Mesothelial cell of epicardium (in vitro differentiated cells): ENCODE data around the gene RIPOR3. TPM values are rescaled to one million over a fixed set of nuclear protein-coding genes. Genes with fewer than 3 reads are reported as not detected.

Experiments
- DNase-seq, 2 experiments: peaks; one replicate each; pipeline ENCODE4 v3.0.0; 2021; ENCODE audit warnings: low spot score in 2 of 2; ENCODE audit not compliant: unreplicated experiment in 2 of 2
- H3K27ac Mint-ChIP-seq: 2 replicates; pipeline ENCODE4 v1.8.0; 2021; ENCODE audit warnings: mixed read lengths
- H3K27me3 Mint-ChIP-seq: 2 replicates; pipeline ENCODE4 v1.8.0; 2021; ENCODE audit warnings: low read depth, mixed read lengths
- H3K36me3 Mint-ChIP-seq: 2 replicates; pipeline ENCODE4 v1.8.0; 2021; ENCODE audit warnings: mixed read lengths
- H3K4me1 Mint-ChIP-seq: 2 replicates; pipeline ENCODE4 v1.8.0; 2021; ENCODE audit warnings: mixed read lengths
- H3K4me3 Mint-ChIP-seq: 2 replicates; pipeline ENCODE4 v1.8.0; 2021; ENCODE audit warnings: mild to moderate bottlenecking, moderate library complexity, mixed read lengths
- H3K9me3 Mint-ChIP-seq: 2 replicates; pipeline ENCODE4 v1.8.0; 2021; ENCODE audit warnings: mixed read lengths
- total RNA-seq: library from RNA; stranded (reverse); gene quantifications from 3 replicates; pipeline ENCODE4 v1.2.1, GENCODE V29; 2021
- TF ChIP-seq, protein P1 (sequence below): fragments of 200-600 bp; sonication (generic); IDR thresholded peaks from one replicate; pipeline ENCODE4 v1.5.0; 2021; ENCODE audit warnings: antibody characterized with exemption; ENCODE audit not compliant: unreplicated experiment

RIPOR3 gene
- total RNA-seq, 1 donor from 2014 or later: 18.8 TPM

DNA sequence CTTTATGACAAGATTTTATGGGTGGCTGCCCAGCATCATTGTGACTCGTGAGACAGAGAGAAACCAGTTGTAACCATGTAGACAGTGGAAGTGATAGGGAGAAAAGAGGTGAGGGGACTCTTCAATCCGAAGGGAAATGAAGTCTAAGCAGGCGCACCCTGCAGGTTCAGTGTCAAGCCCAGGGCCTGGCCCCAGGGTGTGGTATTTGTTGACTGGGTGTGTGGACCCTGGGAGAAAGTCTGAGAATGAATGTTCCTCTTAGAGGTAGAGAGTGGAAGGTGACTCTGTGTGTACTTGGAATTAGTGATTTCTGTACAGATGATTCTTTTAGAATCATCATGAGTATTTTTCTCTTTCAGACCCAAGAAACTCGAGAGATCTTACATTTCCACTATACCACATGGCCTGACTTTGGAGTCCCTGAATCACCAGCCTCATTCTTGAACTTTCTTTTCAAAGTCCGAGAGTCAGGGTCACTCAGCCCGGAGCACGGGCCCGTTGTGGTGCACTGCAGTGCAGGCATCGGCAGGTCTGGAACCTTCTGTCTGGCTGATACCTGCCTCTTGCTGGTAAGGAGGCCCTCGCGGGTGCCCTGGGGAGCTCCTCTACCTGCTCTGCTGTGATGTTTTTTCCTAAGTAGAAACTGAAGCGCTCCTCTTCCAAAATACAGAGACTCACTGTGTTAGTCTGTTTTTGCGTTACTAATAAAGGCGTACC, 113.1 kb downstream of the RIPOR3 start:
- no peak overlapping the region for H3K4me3 Mint-ChIP-seq
- peaks cover 34% of the 10 kb centered on the region for H3K36me3 Mint-ChIP-seq
- H3K9me3 Mint-ChIP-seq: no peaks in the 10 kb centered on the region
- H3K4me1 Mint-ChIP-seq: peaks cover 3% of the 10 kb centered on the region
- TF ChIP-seq, protein P1, sequence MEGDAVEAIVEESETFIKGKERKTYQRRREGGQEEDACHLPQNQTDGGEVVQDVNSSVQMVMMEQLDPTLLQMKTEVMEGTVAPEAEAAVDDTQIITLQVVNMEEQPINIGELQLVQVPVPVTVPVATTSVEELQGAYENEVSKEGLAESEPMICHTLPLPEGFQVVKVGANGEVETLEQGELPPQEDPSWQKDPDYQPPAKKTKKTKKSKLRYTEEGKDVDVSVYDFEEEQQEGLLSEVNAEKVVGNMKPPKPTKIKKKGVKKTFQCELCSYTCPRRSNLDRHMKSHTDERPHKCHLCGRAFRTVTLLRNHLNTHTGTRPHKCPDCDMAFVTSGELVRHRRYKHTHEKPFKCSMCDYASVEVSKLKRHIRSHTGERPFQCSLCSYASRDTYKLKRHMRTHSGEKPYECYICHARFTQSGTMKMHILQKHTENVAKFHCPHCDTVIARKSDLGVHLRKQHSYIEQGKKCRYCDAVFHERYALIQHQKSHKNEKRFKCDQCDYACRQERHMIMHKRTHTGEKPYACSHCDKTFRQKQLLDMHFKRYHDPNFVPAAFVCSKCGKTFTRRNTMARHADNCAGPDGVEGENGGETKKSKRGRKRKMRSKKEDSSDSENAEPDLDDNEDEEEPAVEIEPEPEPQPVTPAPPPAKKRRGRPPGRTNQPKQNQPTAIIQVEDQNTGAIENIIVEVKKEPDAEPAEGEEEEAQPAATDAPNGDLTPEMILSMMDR: no peak
- no peak overlapping the region for H3K27ac Mint-ChIP-seq
- DNase-seq: no peak
- no peaks in the 10 kb centered on the region for H3K27me3 Mint-ChIP-seq

DNA sequence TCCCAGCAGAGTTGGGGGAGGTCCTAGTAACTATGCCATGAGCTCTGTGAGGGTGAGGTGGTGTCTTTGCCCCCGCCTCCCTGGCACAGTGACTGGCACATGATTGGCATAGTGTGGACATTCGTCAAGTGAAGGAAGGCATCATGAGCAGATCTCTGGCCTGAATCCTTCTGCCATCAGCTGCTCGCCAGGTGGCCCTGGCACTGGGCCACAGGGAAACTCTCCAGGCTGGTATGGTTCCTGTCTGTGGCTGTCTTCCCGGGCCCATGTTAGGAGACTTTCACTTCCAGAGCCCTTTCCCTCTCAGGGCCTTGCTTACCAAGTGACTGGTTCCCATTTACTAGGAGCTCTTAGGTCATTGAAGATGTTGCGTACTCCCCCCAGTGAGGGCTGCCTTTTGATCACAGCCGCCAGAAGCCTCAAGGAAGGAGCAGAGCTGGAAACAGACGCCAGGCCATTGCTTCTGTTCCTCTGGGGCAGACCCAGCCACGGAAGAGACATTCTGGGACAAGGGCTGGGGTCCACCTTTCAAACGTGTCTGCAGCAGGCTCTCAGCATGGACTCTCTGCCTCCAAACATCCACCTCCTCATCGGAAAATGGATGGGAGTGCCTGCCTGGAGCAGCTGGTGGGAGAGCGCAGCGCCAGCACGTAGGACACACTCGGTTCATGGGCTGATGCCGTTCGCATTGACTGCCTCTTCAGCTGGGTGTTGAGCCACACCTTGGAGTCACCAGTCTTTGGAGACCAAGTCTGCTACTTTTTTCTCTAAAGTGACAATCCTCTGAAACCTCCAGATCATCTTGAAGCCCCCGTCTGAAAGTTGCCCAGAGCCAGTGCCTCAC, 113.9 kb downstream of the RIPOR3 start:
- no peaks in the 10 kb centered on the region for H3K27me3 Mint-ChIP-seq
- no peak overlapping the region for H3K4me3 Mint-ChIP-seq
- peaks cover 34% of the 10 kb centered on the region for H3K36me3 Mint-ChIP-seq
- H3K27ac Mint-ChIP-seq: no peak overlapping the region
- no peak for DNase-seq
- TF ChIP-seq, protein P1: no peak
- peaks cover 10% of the 10 kb centered on the region for H3K4me1 Mint-ChIP-seq
- H3K9me3 Mint-ChIP-seq: no peaks in the 10 kb centered on the region

DNA sequence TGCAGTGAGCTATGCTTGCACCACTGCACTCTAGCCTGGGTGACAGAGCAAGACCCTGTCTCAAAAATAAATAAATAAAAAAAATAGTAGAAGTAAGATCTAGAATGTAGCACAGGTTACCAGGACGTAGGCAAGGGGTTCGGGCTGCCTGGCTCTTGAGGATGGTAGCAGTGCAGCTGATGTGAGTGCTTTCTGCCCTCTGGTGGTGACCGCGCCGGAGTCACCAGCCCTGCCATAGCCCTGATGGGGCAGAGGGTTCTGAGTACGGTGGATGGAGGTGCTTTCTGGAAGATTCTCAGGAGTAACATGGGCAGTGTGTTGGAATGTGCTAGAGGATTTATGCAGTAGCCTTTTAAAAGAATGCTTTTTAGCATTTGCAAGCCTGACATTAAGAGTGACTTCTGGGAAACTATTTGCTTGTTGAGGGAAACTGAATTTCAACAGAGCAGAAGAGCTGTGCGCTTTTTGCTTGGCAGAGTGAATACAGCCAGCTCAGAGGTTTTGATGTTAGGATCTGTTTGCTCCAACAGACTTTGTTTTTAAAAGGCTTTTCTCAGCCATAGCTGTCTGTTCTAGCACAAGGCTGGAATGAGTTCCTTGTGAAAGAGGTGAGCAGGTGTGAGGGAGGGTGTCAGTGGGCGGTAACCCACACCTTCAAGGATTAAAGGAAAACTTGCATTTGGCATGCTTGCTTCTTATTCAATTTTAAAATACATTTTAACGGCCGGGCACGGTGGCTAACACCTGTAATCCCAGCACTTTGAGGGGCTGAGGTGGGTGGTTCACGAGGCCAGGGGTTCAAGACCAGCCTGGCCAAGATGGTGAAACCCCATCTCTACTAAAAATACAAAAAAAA, 115.2 kb downstream of the RIPOR3 start:
- peak overlapping the region; percentile 4 for H3K27ac Mint-ChIP-seq

DNA sequence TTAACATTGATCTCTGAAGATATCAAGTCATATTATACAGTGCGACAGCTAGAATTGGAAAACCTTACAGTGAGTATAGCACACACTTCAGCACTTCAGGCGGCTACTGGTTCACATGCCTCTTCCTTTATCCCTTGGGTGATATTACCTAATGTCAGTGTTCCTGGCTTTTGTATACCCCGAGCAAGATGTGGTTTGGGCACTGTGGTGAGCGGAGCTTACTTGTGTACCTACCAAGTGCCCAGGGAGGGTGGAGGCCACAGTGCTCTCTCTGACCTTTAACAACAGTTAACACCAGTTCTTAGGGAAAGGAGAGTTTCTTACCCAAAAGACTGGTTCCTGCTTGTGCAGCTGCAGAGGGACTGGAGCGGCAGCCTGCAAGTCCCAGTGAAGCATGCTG, 116.8 kb downstream of the RIPOR3 start:
- TF ChIP-seq, protein P1: no peak
- H3K4me1 Mint-ChIP-seq: peaks cover 25% of the 10 kb centered on the region
- H3K36me3 Mint-ChIP-seq: peaks cover 29% of the 10 kb centered on the region
- H3K27me3 Mint-ChIP-seq: no peaks in the 10 kb centered on the region
- H3K4me3 Mint-ChIP-seq: no peak overlapping the region
- DNase-seq: no peak
- no peaks in the 10 kb centered on the region for H3K9me3 Mint-ChIP-seq
- H3K27ac Mint-ChIP-seq: no peak overlapping the region

More for the DNA sequence above, 115.2 kb downstream of the RIPOR3 start:
- H3K9me3 Mint-ChIP-seq: no peaks in the 10 kb centered on the region
- peaks cover 23% of the 10 kb centered on the region for H3K4me1 Mint-ChIP-seq
- TF ChIP-seq, protein P1: peak; percentile 64
- peaks cover 34% of the 10 kb centered on the region for H3K36me3 Mint-ChIP-seq
- H3K4me3 Mint-ChIP-seq: no peak overlapping the region
- H3K27me3 Mint-ChIP-seq: no peaks in the 10 kb centered on the region
- peak in 1 of 2 experiments; percentile 63 for DNase-seq

DNA sequence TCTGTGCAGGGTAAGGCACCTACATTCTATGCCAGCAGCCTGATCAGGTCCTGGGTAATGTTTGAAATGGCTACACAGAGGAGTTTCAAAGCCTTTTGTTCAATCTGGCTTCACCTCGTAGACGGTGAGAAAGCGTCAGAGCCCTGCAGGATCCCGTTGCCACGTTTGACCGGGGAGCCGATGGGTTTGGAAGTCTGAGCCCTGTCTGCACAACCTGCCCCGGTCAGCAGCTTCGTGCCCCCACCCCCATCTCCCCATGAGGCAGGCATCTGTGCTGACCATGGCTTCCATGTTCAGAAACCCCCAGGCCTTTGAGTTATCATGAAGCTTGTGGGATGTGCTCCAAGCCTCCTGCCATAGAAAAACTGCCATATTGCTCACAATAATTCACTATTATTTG, 117.2 kb downstream of the RIPOR3 start:
- peaks cover 31% of the 10 kb centered on the region for H3K36me3 Mint-ChIP-seq
- no peaks in the 10 kb centered on the region for H3K9me3 Mint-ChIP-seq
- peaks cover 25% of the 10 kb centered on the region for H3K4me1 Mint-ChIP-seq
- no peak for DNase-seq
- no peak overlapping the region for H3K4me3 Mint-ChIP-seq
- no peaks in the 10 kb centered on the region for H3K27me3 Mint-ChIP-seq
- H3K27ac Mint-ChIP-seq: no peak overlapping the region
- TF ChIP-seq, protein P1: no peak
